ENCODE results near the gene TBC1D2B. TPM values are rescaled to one million over a fixed set of nuclear protein-coding genes. Genes with fewer than 3 reads are reported as not detected.

The TBC1D2B gene
- polyA plus RNA-seq, 1 experiment = 39.8 TPM

DNA sequence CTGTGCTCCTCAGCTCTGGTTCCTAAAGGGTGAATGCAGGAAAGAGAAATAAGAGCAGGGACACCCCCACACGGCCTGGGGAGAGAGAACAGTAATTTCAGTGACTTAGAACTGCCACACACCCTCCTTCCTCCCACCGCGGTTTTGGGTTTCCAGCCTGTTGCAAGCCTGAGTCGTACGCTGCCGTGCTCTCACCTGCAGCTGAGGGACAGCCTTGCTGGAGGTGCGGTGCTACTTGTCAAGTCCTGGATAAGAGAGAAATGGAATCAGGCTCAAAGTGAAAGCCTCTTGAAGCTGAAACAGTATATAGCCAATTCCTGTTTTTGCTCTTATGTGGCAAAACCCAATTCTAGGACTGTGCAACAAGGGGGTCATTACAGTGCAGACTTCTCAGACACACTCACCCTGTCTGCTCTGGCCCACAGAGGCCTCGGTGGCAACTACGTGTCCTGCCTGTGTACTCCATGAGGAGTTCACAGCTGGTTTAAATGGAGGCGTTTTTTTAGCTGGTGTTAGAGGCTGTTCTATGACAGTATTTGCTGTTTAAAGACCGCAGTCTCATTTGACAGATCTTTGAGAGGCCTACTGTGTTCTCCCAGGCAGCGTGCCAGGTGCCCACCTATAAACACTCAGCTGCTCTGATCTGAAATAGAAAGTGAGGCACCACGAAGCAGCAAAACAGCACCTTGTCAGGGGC, 42.9 kb downstream of the TBC1D2B start:
- Histone ChIP-seq H3K4me3 (ENCODE audit: low read depth, low read length) (no peak overlapping the region), H3K27me3 (ENCODE audit: control insufficient read depth, insufficient read depth, low read length) (no peaks in the 10 kb centered on the region), H3K36me3 (ENCODE audit: control insufficient read depth, insufficient read depth, low read length) (peaks cover 10% of the 10 kb centered on the region)
- DNase-seq (ENCODE audit: low read depth) = no peak
- CTCF ChIA-PET = interaction anchor here (1.0 to 1.7 kb wide), 4 partner anchors 9 to 21 kb away, joined by 3 to 4 read pairs (median 4); no protein-coding TSS in a partner anchor
- POLR2A ChIA-PET = no interaction called here
- TF ChIP-seq, protein P1, sequence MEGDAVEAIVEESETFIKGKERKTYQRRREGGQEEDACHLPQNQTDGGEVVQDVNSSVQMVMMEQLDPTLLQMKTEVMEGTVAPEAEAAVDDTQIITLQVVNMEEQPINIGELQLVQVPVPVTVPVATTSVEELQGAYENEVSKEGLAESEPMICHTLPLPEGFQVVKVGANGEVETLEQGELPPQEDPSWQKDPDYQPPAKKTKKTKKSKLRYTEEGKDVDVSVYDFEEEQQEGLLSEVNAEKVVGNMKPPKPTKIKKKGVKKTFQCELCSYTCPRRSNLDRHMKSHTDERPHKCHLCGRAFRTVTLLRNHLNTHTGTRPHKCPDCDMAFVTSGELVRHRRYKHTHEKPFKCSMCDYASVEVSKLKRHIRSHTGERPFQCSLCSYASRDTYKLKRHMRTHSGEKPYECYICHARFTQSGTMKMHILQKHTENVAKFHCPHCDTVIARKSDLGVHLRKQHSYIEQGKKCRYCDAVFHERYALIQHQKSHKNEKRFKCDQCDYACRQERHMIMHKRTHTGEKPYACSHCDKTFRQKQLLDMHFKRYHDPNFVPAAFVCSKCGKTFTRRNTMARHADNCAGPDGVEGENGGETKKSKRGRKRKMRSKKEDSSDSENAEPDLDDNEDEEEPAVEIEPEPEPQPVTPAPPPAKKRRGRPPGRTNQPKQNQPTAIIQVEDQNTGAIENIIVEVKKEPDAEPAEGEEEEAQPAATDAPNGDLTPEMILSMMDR (IDR thresholded peaks at IDR 0.05; ENCODE audit: insufficient read depth, low read depth, low read length) = no peak

GRCh38 chr15:78033864-78034263, 43.6 kb downstream of the TBC1D2B start:
- DNase-seq (ENCODE audit: low read depth) = no peak
- TF ChIP-seq, protein P1 (IDR thresholded peaks at IDR 0.05; ENCODE audit: insufficient read depth, low read depth, low read length) = no peak
- CTCF ChIA-PET = interaction anchor here (1.0 to 1.2 kb wide), 3 partner anchors 9 to 20 kb away, joined by 3 to 4 read pairs (median 3); no protein-coding TSS in a partner anchor
- no peaks in the 10 kb centered on the region for H3K27me3 ChIP-seq (ENCODE audit: control insufficient read depth, insufficient read depth, low read length)
- POLR2A ChIA-PET = no interaction called here
- peaks cover 9% of the 10 kb centered on the region for H3K36me3 ChIP-seq (ENCODE audit: control insufficient read depth, insufficient read depth, low read length)
- H3K4me3 ChIP-seq (ENCODE audit: low read depth, low read length) = no peak overlapping the region

- TF ChIP-seq, protein P1 (IDR thresholded peaks at IDR 0.05; ENCODE audit: insufficient read depth, low read depth, low read length) = no peak
- ChIA-PET CTCF (interaction anchor here (0.6 to 0.8 kb wide), 2 partner anchors 14 to 41 kb away, joined by 3 read pairs; no protein-coding TSS in a partner anchor), POLR2A (no interaction called here)
- no peaks in the 10 kb centered on the region for H3K27me3 ChIP-seq (ENCODE audit: control insufficient read depth, insufficient read depth, low read length)
- no peak overlapping the region for H3K4me3 ChIP-seq (ENCODE audit: low read depth, low read length)
- H3K36me3 ChIP-seq (ENCODE audit: control insufficient read depth, insufficient read depth, low read length) = peaks cover 4% of the 10 kb centered on the region
- DNase-seq (ENCODE audit: low read depth) = no peak
Measured at GRCh38 chr15:78032671-78033070, 44.8 kb downstream of the TBC1D2B start.

GRCh38 chr15:78024883-78025282, 52.6 kb downstream of the TBC1D2B start:
- TF ChIP-seq, protein P1 (IDR thresholded peaks at IDR 0.05; ENCODE audit: insufficient read depth, low read depth, low read length) = no peak
- H3K4me3 ChIP-seq (ENCODE audit: low read depth, low read length) = no peak overlapping the region
- ChIA-PET CTCF (interaction anchor here (1.8 kb wide), 1 partner anchor 83 kb away, joined by 5 read pairs; no protein-coding TSS in a partner anchor), POLR2A (no interaction called here)
- DNase-seq (ENCODE audit: low read depth) = no peak
- H3K27me3 ChIP-seq (ENCODE audit: control insufficient read depth, insufficient read depth, low read length) = no peaks in the 10 kb centered on the region
- peaks cover 18% of the 10 kb centered on the region for H3K36me3 ChIP-seq (ENCODE audit: control insufficient read depth, insufficient read depth, low read length)

DNA sequence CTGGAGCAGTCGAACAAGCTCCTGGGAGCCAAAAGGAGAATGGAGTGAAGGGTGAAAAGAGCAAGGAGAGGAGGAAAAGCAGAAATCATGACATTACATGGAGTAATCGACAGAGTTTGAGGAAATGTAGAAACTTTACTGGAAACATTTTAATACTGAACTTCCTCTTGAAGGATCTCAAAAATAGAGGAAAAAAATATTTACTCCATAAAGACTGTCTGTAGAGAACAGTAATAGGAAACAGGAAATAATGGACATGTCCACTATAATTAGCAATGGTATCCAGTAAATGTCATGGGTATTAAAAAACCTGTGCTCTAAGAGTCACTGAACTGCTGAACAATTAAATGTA, 53.0 kb downstream of the TBC1D2B start:
- TF ChIP-seq, protein P1 (IDR thresholded peaks at IDR 0.05; ENCODE audit: insufficient read depth, low read depth, low read length) = no peak
- CTCF ChIA-PET = interaction anchor here (1.8 kb wide), 1 partner anchor 84 kb away, joined by 5 read pairs; no protein-coding TSS in a partner anchor
- POLR2A ChIA-PET = no interaction called here
- no peak overlapping the region for H3K4me3 ChIP-seq (ENCODE audit: low read depth, low read length)
- H3K27me3 ChIP-seq (ENCODE audit: control insufficient read depth, insufficient read depth, low read length) = no peaks in the 10 kb centered on the region
- DNase-seq (ENCODE audit: low read depth) = no peak
- peaks cover 18% of the 10 kb centered on the region for H3K36me3 ChIP-seq (ENCODE audit: control insufficient read depth, insufficient read depth, low read length)
